ENCODE measurements around the gene TMEM129.

TMEM129 gene

GRCh38 chr4:1749826-1750225 is 28.7 kb upstream of the TMEM129 start:
- Histone ChIP-seq H3K4me3 (ENCODE audit: low read depth, low read length) (no peak overlapping the region), H3K27ac (ENCODE audit: low read depth, low read length) (no peak overlapping the region), H3K36me3 (ENCODE audit: control insufficient read depth, insufficient read depth, low read length) (peaks cover 5% of the 10 kb centered on the region), H3K9ac (ENCODE audit: low read length) (no peak overlapping the region), H3K4me1 (ENCODE audit: control insufficient read depth, insufficient read depth, low read length) (peaks cover 27% of the 10 kb centered on the region), H3K27me3 (ENCODE audit: control insufficient read depth, insufficient read depth, low read length) (0 out of 2 replicates have a peak, but pooled peaks cover 2% of the 10 kb centered on the region), H3K9me3 (ENCODE audit: control insufficient read depth, insufficient read depth, low read depth, low read length) (no peaks in the 10 kb centered on the region)

GRCh38 chr4:1749370-1749769 is 28.2 kb upstream of the TMEM129 start:
- no peaks in the 10 kb centered on the region for H3K9me3 ChIP-seq (ENCODE audit: control insufficient read depth, insufficient read depth, low read depth, low read length)
- H3K27ac ChIP-seq (ENCODE audit: low read depth, low read length) = no peak overlapping the region
- no peak overlapping the region for H3K4me3 ChIP-seq (ENCODE audit: low read depth, low read length)
- peaks cover 27% of the 10 kb centered on the region for H3K4me1 ChIP-seq (ENCODE audit: control insufficient read depth, insufficient read depth, low read length)
- H3K36me3 ChIP-seq (ENCODE audit: control insufficient read depth, insufficient read depth, low read length) = peaks cover 9% of the 10 kb centered on the region
- no peak overlapping the region for H3K9ac ChIP-seq (ENCODE audit: low read length)
- H3K27me3 ChIP-seq (ENCODE audit: control insufficient read depth, insufficient read depth, low read length) = 0 out of 2 replicates have a peak, but pooled peaks cover 2% of the 10 kb centered on the region

- Histone ChIP-seq H3K27me3 (ENCODE audit: control insufficient read depth, insufficient read depth, low read length) (0 out of 2 replicates have a peak, but pooled peaks cover 2% of the 10 kb centered on the region), H3K4me3 (ENCODE audit: low read depth, low read length) (peak overlapping the region; percentile 47; the same call in 1 of the 2 replicates), H3K27ac (ENCODE audit: low read depth, low read length) (no peak overlapping the region), H3K9ac (ENCODE audit: low read length) (no peak overlapping the region), H3K9me3 (ENCODE audit: control insufficient read depth, insufficient read depth, low read depth, low read length) (no peaks in the 10 kb centered on the region), H3K4me1 (ENCODE audit: control insufficient read depth, insufficient read depth, low read length) (peaks cover 22% of the 10 kb centered on the region), H3K36me3 (ENCODE audit: control insufficient read depth, insufficient read depth, low read length) (peaks cover 18% of the 10 kb centered on the region)
Observed at GRCh38 chr4:1748465-1748995, 27.4 kb upstream of the TMEM129 start.

DNA sequence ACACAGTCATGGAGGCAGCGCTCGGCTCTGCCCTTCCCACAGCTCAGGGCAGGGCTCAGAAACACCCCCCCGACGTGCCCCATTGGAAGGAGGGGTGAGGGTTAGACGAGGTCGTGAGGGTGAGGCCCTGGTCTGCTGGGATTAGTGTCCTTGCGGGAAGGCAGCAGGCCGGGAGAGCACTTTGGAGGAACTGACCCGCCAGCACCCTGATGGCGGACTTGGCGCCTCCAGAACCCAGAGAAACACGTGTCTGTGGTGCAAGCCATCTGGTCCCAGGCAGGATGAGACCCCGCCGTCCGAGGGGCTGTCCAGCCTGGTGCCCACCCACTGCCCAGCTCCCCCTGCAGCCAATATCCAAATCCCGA is 26.5 kb upstream of the TMEM129 start:
- Histone ChIP-seq H3K4me1 (ENCODE audit: control insufficient read depth, insufficient read depth, low read length) (peaks cover 19% of the 10 kb centered on the region), H3K4me3 (ENCODE audit: low read depth, low read length) (no peak overlapping the region), H3K36me3 (ENCODE audit: control insufficient read depth, insufficient read depth, low read length) (peaks cover 25% of the 10 kb centered on the region), H3K27ac (ENCODE audit: low read depth, low read length) (no peak overlapping the region), H3K9me3 (ENCODE audit: control insufficient read depth, insufficient read depth, low read depth, low read length) (no peaks in the 10 kb centered on the region), H3K27me3 (ENCODE audit: control insufficient read depth, insufficient read depth, low read length) (0 out of 2 replicates have a peak, but pooled peaks cover 2% of the 10 kb centered on the region), H3K9ac (ENCODE audit: low read length) (no peak overlapping the region)

DNA sequence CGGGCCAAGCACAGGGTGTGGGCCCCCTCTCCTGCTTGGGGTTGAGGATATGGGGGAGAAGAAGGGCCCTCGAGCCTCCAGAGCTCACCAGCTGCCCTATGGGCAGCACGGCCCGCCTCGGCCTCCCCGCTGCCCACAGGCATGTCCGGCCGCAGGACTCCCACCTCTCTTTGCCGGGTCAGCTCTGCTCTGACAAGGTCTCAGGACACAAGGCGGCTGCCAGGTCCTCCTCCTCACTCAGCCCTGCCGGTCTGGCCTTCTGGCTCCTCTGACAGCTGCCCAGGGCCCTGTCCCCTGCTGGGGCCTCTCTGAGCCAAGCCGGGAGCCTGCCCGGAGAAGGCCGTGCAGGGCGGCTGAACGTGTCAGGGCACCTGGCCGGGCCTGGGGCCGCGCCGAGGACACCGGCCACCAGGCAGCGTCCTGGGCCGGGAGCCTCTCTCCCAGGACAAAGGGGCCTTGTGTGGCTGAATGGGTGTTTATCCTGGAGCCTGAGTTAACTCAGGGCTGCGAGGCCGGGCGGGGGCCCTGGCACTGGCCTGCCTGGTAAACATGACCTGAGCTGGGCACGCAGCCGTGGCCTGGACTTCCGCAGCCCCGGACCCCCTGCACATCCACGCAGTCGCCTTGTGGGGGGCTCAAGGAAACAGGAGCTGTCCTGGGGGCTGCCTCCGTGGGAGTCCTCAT is 25.9 kb upstream of the TMEM129 start:
- no peak overlapping the region for H3K9ac ChIP-seq (ENCODE audit: low read length)
- no peak overlapping the region for H3K4me3 ChIP-seq (ENCODE audit: low read depth, low read length)
- H3K4me1 ChIP-seq (ENCODE audit: control insufficient read depth, insufficient read depth, low read length) = peaks cover 13% of the 10 kb centered on the region
- H3K27ac ChIP-seq (ENCODE audit: low read depth, low read length) = no peak overlapping the region
- no peaks in the 10 kb centered on the region for H3K9me3 ChIP-seq (ENCODE audit: control insufficient read depth, insufficient read depth, low read depth, low read length)
- peaks cover 30% of the 10 kb centered on the region for H3K36me3 ChIP-seq (ENCODE audit: control insufficient read depth, insufficient read depth, low read length)
- H3K27me3 ChIP-seq (ENCODE audit: control insufficient read depth, insufficient read depth, low read length) = 0 out of 2 replicates have a peak, but pooled peaks cover 2% of the 10 kb centered on the region

- H3K9ac ChIP-seq (ENCODE audit: low read length) = no peak overlapping the region
- 0 out of 2 replicates have a peak, but pooled peaks cover 7% of the 10 kb centered on the region for H3K4me1 ChIP-seq (ENCODE audit: control insufficient read depth, insufficient read depth, low read length)
- H3K9me3 ChIP-seq (ENCODE audit: control insufficient read depth, insufficient read depth, low read depth, low read length) = no peaks in the 10 kb centered on the region
- H3K36me3 ChIP-seq (ENCODE audit: control insufficient read depth, insufficient read depth, low read length) = peaks cover 38% of the 10 kb centered on the region
- H3K27ac ChIP-seq (ENCODE audit: low read depth, low read length) = no peak overlapping the region
- H3K27me3 ChIP-seq (ENCODE audit: control insufficient read depth, insufficient read depth, low read length) = 0 out of 2 replicates have a peak, but pooled peaks cover 2% of the 10 kb centered on the region
- no peak overlapping the region for H3K4me3 ChIP-seq (ENCODE audit: low read depth, low read length)
Observed at GRCh38 chr4:1746265-1746691, 25.2 kb upstream of the TMEM129 start.

DNA sequence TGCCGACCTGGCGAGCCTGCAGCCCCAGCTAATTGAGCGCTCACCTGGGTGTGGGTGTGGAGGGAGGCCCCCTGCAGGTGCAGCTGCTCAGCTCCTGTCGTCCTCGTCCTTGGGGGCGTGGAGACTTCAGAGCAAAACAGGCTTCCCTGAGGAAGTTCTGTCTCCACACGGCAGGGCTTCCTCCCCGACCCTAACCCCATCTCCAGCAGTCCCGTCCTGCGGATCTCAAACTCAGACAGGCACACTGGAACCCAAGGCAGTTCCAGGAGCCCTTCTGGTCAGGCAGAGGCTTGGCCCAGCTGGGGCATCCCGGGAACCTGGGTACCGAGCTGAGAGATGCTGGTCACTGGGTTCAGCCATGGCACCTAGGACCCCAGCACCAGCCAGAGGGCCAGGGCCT is 24.6 kb upstream of the TMEM129 start:
- 0 out of 2 replicates have a peak, but pooled peaks cover 2% of the 10 kb centered on the region for H3K27me3 ChIP-seq (ENCODE audit: control insufficient read depth, insufficient read depth, low read length)
- no peak overlapping the region for H3K4me3 ChIP-seq (ENCODE audit: low read depth, low read length)
- peaks cover 44% of the 10 kb centered on the region for H3K36me3 ChIP-seq (ENCODE audit: control insufficient read depth, insufficient read depth, low read length)
- 0 out of 2 replicates have a peak, but pooled peaks cover 7% of the 10 kb centered on the region for H3K4me1 ChIP-seq (ENCODE audit: control insufficient read depth, insufficient read depth, low read length)
- H3K9ac ChIP-seq (ENCODE audit: low read length) = no peak overlapping the region
- H3K27ac ChIP-seq (ENCODE audit: low read depth, low read length) = no peak overlapping the region
- H3K9me3 ChIP-seq (ENCODE audit: control insufficient read depth, insufficient read depth, low read depth, low read length) = no peaks in the 10 kb centered on the region

- Histone ChIP-seq H3K9ac (ENCODE audit: low read length) (no peak overlapping the region), H3K9me3 (ENCODE audit: control insufficient read depth, insufficient read depth, low read depth, low read length) (no peaks in the 10 kb centered on the region), H3K27me3 (ENCODE audit: control insufficient read depth, insufficient read depth, low read length) (0 out of 2 replicates have a peak, but pooled peaks cover 2% of the 10 kb centered on the region), H3K27ac (ENCODE audit: low read depth, low read length) (no peak overlapping the region), H3K36me3 (ENCODE audit: control insufficient read depth, insufficient read depth, low read length) (peaks cover 49% of the 10 kb centered on the region), H3K4me3 (ENCODE audit: low read depth, low read length) (no peak overlapping the region), H3K4me1 (ENCODE audit: control insufficient read depth, insufficient read depth, low read length) (0 out of 2 replicates have a peak, but pooled peaks cover 7% of the 10 kb centered on the region)
Observed at GRCh38 chr4:1745165-1745564, 24.0 kb upstream of the TMEM129 start.

- 0 out of 2 replicates have a peak, but pooled peaks cover 2% of the 10 kb centered on the region for H3K27me3 ChIP-seq (ENCODE audit: control insufficient read depth, insufficient read depth, low read length)
- no peak overlapping the region for H3K4me3 ChIP-seq (ENCODE audit: low read depth, low read length)
- peaks cover 55% of the 10 kb centered on the region for H3K36me3 ChIP-seq (ENCODE audit: control insufficient read depth, insufficient read depth, low read length)
- H3K9me3 ChIP-seq (ENCODE audit: control insufficient read depth, insufficient read depth, low read depth, low read length) = no peaks in the 10 kb centered on the region
- H3K4me1 ChIP-seq (ENCODE audit: control insufficient read depth, insufficient read depth, low read length) = 0 out of 2 replicates have a peak, but pooled peaks cover 6% of the 10 kb centered on the region
- no peak overlapping the region for H3K27ac ChIP-seq (ENCODE audit: low read depth, low read length)
- no peak overlapping the region for H3K9ac ChIP-seq (ENCODE audit: low read length)
Observed at GRCh38 chr4:1744552-1744951, 23.4 kb upstream of the TMEM129 start.

GRCh38 chr4:1743975-1744374 is 22.9 kb upstream of the TMEM129 start:
- Histone ChIP-seq H3K9ac (ENCODE audit: low read length) (no peak overlapping the region), H3K4me3 (ENCODE audit: low read depth, low read length) (no peak overlapping the region), H3K9me3 (ENCODE audit: control insufficient read depth, insufficient read depth, low read depth, low read length) (no peaks in the 10 kb centered on the region), H3K27me3 (ENCODE audit: control insufficient read depth, insufficient read depth, low read length) (0 out of 2 replicates have a peak, but pooled peaks cover 2% of the 10 kb centered on the region), H3K27ac (ENCODE audit: low read depth, low read length) (no peak overlapping the region), H3K36me3 (ENCODE audit: control insufficient read depth, insufficient read depth, low read length) (peaks cover 61% of the 10 kb centered on the region), H3K4me1 (ENCODE audit: control insufficient read depth, insufficient read depth, low read length) (0 out of 2 replicates have a peak, but pooled peaks cover 5% of the 10 kb centered on the region)

DNA sequence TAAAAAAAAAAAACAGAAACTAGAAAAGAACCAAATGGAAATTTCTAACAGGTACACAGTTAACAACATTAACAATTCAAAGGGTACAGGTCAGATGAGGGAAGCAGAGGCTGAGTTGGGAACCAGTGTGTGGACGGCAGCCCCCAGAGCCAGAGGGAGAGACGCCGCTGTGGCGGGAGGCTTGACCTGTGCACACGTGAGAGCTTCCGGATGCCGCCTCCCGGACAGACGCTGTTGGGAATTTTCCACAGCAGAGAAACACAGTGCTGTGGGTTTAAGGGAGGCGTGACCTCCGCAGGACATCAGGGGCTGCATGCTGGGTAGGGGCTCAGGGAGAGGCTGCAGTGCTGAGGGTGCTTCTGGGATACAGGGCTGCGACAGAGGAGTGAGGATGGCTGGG is 22.4 kb upstream of the TMEM129 start:
- Histone ChIP-seq H3K4me1 (ENCODE audit: control insufficient read depth, insufficient read depth, low read length) (0 out of 2 replicates have a peak, but pooled peaks cover 5% of the 10 kb centered on the region), H3K36me3 (ENCODE audit: control insufficient read depth, insufficient read depth, low read length) (peaks cover 65% of the 10 kb centered on the region), H3K27me3 (ENCODE audit: control insufficient read depth, insufficient read depth, low read length) (0 out of 2 replicates have a peak, but pooled peaks cover 2% of the 10 kb centered on the region), H3K9ac (ENCODE audit: low read length) (no peak overlapping the region), H3K4me3 (ENCODE audit: low read depth, low read length) (no peak overlapping the region), H3K9me3 (ENCODE audit: control insufficient read depth, insufficient read depth, low read depth, low read length) (no peaks in the 10 kb centered on the region), H3K27ac (ENCODE audit: low read depth, low read length) (no peak overlapping the region)
